Astrocyte of the cerebellum (primary cell): ENCODE data around the gene OBSCN.

ENCODE experiments used
- DNase-seq: peaks from one replicate; pipeline ENCODE4 v3.0.0-alpha.2; 2011; ENCODE audit warnings: low read depth
- H3K4me3 ChIP-seq: 2 replicates; pipeline ENCODE4 v1.5.1; 2011; ENCODE audit warnings: mild to moderate bottlenecking, low read depth, low read length, moderate library complexity
- in situ Hi-C: cut with HindIII; loops from 2 replicates; pipeline ENCODE4 v1.10.0; 2017; ENCODE audit warnings: low sequenced_read_pairs
- TF ChIP-seq, protein P1 (sequence below): IDR thresholded peaks from 2 replicates; pipeline ENCODE4 v1.5.1; 2012; ENCODE audit warnings: low read length, low read depth, moderate library complexity, mild to moderate bottlenecking; ENCODE audit errors: missing control alignments

Gene OBSCN

GRCh38 chr1:228426518-228427175, 218.8 kb downstream of the OBSCN start:
- no peak overlapping the region for H3K4me3 ChIP-seq
- DNase-seq = no peak
- TF ChIP-seq, protein P1, sequence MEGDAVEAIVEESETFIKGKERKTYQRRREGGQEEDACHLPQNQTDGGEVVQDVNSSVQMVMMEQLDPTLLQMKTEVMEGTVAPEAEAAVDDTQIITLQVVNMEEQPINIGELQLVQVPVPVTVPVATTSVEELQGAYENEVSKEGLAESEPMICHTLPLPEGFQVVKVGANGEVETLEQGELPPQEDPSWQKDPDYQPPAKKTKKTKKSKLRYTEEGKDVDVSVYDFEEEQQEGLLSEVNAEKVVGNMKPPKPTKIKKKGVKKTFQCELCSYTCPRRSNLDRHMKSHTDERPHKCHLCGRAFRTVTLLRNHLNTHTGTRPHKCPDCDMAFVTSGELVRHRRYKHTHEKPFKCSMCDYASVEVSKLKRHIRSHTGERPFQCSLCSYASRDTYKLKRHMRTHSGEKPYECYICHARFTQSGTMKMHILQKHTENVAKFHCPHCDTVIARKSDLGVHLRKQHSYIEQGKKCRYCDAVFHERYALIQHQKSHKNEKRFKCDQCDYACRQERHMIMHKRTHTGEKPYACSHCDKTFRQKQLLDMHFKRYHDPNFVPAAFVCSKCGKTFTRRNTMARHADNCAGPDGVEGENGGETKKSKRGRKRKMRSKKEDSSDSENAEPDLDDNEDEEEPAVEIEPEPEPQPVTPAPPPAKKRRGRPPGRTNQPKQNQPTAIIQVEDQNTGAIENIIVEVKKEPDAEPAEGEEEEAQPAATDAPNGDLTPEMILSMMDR = no peak
- in situ Hi-C loops = no loop called here

DNA sequence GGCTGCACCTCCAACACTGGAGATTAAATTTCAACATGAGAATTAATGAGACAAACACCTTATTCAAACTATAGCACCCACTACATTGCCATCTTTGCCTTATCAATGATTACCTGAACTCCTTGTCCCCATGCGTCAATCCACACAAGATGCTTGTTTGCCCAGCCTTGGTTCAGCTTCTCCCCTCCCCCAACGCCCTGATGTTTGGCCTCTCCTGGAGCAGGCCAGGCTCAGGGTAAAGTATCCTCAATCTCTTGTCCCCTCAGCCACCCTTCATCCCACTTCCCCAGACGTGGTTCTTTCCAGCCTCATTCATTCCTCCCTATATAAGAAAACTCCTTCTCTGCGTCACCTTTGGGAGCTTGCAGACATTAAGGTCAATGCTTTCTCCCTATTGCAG, 220.6 kb downstream of the OBSCN start:
- no peak overlapping the region for H3K4me3 ChIP-seq
- in situ Hi-C loops = no loop called here
- DNase-seq = no peak
- TF ChIP-seq, protein P1 = no peak
